Type B pancreatic cell (in vitro differentiated cells): Measurements from ENCODE around the gene GAN. TPM values are rescaled to one million over a fixed set of nuclear protein-coding genes. Genes with fewer than 3 reads are reported as not detected.

Source experiments
- DNase-seq: peaks from one replicate; pipeline ENCODE4 v3.0.0; 2021; ENCODE audit warnings: mixed read lengths; ENCODE audit not compliant: unreplicated experiment; ENCODE audit errors: extremely low spot score
- H3K27ac Mint-ChIP-seq: 2 replicates; pipeline ENCODE4 v1.8.0; 2021; ENCODE audit warnings: mild to moderate bottlenecking, mixed read lengths
- H3K27me3 Mint-ChIP-seq: 2 replicates; pipeline ENCODE4 v1.8.0; 2021; ENCODE audit warnings: mixed read lengths
- H3K36me3 Mint-ChIP-seq: 2 replicates; pipeline ENCODE4 v1.8.0; 2021; ENCODE audit warnings: mixed read lengths
- H3K4me1 Mint-ChIP-seq: one replicate; pipeline ENCODE4 v1.8.0; 2021; ENCODE audit warnings: mixed read lengths; ENCODE audit not compliant: unreplicated experiment
- H3K4me3 Mint-ChIP-seq: 2 replicates; pipeline ENCODE4 v1.8.0; 2021; ENCODE audit warnings: mild to moderate bottlenecking, mixed read lengths
- H3K9me3 Mint-ChIP-seq: 2 replicates; pipeline ENCODE4 v1.8.0; 2021; ENCODE audit warnings: mixed read lengths
- total RNA-seq: library from RNA; stranded (reverse); gene quantifications from 2 replicates; pipeline ENCODE4 v1.2.1, GENCODE V29; 2021; ENCODE audit warnings: low replicate concordance
- TF ChIP-seq, protein P1 (sequence below): fragments of 200-600 bp; sonication (generic); conservative IDR thresholded peaks from 2 replicates; pipeline ENCODE4 v1.5.0; 2021; ENCODE audit warnings: antibody characterized with exemption, mild to moderate bottlenecking

GAN gene
- total RNA-seq, 1 donor from 2014 or later = 14.8 TPM

GRCh38 chr16:81273223-81273950 is 41.4 kb upstream of the GAN start:
- Mint-ChIP-seq H3K27ac (peak overlapping the region; percentile 99), H3K36me3 (peaks cover 3% of the 10 kb centered on the region), H3K4me1 (peaks cover 6% of the 10 kb centered on the region), H3K9me3 (no peaks in the 10 kb centered on the region), H3K27me3 (no peaks in the 10 kb centered on the region), H3K4me3 (peak overlapping the region; percentile 31)
- TF ChIP-seq, protein P1, sequence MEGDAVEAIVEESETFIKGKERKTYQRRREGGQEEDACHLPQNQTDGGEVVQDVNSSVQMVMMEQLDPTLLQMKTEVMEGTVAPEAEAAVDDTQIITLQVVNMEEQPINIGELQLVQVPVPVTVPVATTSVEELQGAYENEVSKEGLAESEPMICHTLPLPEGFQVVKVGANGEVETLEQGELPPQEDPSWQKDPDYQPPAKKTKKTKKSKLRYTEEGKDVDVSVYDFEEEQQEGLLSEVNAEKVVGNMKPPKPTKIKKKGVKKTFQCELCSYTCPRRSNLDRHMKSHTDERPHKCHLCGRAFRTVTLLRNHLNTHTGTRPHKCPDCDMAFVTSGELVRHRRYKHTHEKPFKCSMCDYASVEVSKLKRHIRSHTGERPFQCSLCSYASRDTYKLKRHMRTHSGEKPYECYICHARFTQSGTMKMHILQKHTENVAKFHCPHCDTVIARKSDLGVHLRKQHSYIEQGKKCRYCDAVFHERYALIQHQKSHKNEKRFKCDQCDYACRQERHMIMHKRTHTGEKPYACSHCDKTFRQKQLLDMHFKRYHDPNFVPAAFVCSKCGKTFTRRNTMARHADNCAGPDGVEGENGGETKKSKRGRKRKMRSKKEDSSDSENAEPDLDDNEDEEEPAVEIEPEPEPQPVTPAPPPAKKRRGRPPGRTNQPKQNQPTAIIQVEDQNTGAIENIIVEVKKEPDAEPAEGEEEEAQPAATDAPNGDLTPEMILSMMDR = no peak
- DNase-seq = no peak

GRCh38 chr16:81275064-81275532 is 39.7 kb upstream of the GAN start:
- Mint-ChIP-seq H3K4me1 (peaks cover 6% of the 10 kb centered on the region), H3K4me3 (peak overlapping the region; percentile 1), H3K27ac (peak overlapping the region; percentile 83), H3K36me3 (no peaks in the 10 kb centered on the region), H3K9me3 (peaks cover under 1% of the 10 kb centered on the region), H3K27me3 (no peaks in the 10 kb centered on the region)
- TF ChIP-seq, protein P1 = no peak
- no peak for DNase-seq

GRCh38 chr16:81275795-81276194 is 39.0 kb upstream of the GAN start:
- Mint-ChIP-seq H3K36me3 (no peaks in the 10 kb centered on the region), H3K4me1 (peaks cover 6% of the 10 kb centered on the region), H3K4me3 (peak overlapping the region; percentile 1), H3K9me3 (peaks cover 4% of the 10 kb centered on the region), H3K27me3 (no peaks in the 10 kb centered on the region), H3K27ac (peak overlapping the region; percentile 83)
- DNase-seq = no peak
- TF ChIP-seq, protein P1 = no peak

DNA sequence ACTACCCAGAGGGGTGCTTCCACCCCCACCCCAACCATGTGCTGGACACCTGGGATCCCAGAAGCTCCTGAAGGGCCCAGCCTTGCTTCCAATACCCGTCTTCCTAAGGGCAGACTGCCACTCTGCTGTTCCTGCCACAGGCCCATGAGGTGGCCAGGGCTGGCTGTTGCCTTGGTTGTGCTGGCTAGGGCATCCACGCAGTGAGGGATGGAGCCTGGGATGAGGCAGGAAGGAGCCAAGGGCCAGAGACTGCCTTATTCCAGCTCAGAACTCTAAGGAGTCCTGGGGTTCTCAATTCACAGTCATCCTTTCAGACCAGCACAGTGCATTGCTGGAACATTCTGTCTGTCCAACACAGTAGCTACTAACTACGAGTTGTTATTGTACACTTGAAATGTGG is 38.4 kb upstream of the GAN start:
- Mint-ChIP-seq H3K4me3 (no peak overlapping the region), H3K9me3 (peaks cover 4% of the 10 kb centered on the region), H3K27me3 (no peaks in the 10 kb centered on the region), H3K4me1 (peaks cover 6% of the 10 kb centered on the region), H3K36me3 (no peaks in the 10 kb centered on the region), H3K27ac (peak overlapping the region; percentile 83)
- TF ChIP-seq, protein P1 = no peak
- no peak for DNase-seq

DNA sequence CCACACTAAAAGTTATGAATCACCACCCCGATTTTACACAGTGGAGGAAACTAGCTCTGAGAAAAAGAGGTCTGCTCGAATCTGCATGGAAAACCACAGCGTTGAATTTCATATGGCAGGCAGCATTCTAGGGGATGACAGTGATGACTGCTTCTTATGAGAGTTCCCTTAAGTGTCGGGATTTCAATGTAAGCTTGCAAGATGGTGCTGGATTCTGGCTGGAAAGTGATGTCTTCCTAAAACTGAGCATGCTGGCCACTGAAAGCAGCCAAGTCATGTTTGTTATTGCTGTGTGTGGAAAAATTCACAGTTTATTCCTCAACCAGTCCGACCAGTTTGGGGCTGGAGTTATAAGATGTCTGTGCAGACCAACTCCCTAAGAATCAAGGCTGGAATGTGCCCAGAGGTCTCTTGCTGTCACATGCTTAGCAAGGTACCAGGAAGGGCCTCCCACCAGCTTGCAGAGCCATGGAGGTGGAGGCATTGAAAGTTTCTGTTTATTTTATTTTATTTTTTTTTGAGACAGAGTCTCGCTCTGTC is 37.2 kb upstream of the GAN start:
- Mint-ChIP-seq H3K27ac (peak overlapping the region; percentile 97), H3K4me3 (peak overlapping the region; percentile 66), H3K36me3 (no peaks in the 10 kb centered on the region), H3K4me1 (peaks cover 6% of the 10 kb centered on the region), H3K9me3 (peaks cover 4% of the 10 kb centered on the region), H3K27me3 (no peaks in the 10 kb centered on the region)
- no peak for DNase-seq
- TF ChIP-seq, protein P1 = no peak
